ENCODE results near the gene KCNA4.
"Not testable (repeated sequence)": the region's sequence is repeated elsewhere in the genome, so short reads cannot be mapped to it uniquely, and the experiment has no call there.

The KCNA4 gene

DNA sequence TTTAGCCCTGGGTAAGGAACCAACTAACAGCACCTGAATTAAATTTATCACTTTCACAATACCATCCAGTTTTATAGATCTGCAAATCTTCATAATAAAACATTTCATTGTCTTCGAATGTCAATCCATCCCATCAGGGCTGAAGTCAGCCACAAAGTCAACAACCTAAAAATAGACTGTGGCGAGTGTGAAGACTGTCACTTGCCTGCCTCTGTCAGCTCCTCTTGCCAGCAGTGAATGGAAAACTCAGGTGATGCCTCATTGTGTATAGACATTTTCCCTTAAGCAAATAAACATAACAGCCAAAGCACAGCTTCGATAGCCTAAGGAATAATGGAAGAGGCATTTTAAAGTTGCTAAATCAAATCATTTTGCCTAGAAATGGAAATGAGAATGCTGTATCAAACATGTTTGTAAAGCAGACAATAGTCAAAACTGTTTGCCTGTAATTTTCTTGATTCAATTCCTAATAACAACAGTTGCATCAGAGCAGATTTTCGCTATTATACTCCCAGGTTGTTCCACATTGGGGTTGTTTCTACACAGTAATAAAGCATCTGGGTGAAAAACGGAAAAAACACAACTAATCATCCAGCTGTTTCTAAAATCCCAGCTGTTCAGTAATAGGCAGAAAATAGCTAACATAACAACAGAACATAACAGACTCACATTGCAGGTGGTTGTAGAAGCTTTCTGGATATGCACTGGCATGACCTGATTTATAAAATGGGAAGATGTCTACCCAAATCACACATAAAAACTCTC is 15.7 kb downstream of the KCNA4 start:
- no peak for DNase-seq
- H3K4me3 ChIP-seq (ENCODE audit: insufficient read depth, low read depth, low read length, poor library complexity, severe bottlenecking): no peak overlapping the region
- no peak overlapping the region for H3K27ac ChIP-seq (ENCODE audit: insufficient read depth, low read length, poor library complexity, severe bottlenecking)
- no peaks in the 10 kb centered on the region for H3K27me3 ChIP-seq (replicated peaks; ENCODE audit: control insufficient read depth, insufficient read depth, low read length, poor library complexity, severe bottlenecking)
- no peaks in the 10 kb centered on the region for H3K36me3 ChIP-seq (ENCODE audit: control insufficient read depth, insufficient read depth, low read length)
- H3K4me1 ChIP-seq (ENCODE audit: control insufficient read depth, insufficient read depth, low read length, poor library complexity, severe bottlenecking): no peaks in the 10 kb centered on the region
- H3K9me3 ChIP-seq (ENCODE audit: control insufficient read depth, low read length): no peaks in the 10 kb centered on the region

DNA sequence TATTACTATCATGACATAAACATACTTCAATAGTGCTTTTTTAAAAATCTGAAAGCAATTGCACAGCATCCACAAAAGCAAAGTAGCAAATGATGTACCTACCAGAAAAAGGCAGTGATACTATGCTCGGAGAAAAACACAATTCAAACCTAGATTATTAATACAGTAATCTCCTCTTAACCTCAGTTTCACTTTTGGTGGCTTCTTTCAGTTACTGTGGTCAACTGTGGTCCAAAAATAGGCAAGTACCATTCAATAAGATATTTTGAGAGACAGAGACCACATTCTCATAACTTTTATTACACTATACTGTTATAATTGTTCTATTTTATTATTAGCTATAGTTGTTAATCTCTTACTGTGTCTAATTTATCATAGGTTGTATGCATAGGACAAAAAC is 20.8 kb downstream of the KCNA4 start:
- Histone ChIP-seq H3K36me3 (ENCODE audit: control insufficient read depth, insufficient read depth, low read length) (no peaks in the 10 kb centered on the region), H3K27me3 (replicated peaks; ENCODE audit: control insufficient read depth, insufficient read depth, low read length, poor library complexity, severe bottlenecking) (no peaks in the 10 kb centered on the region), H3K4me1 (ENCODE audit: control insufficient read depth, insufficient read depth, low read length, poor library complexity, severe bottlenecking) (no peaks in the 10 kb centered on the region), H3K9me3 (ENCODE audit: control insufficient read depth, low read length) (no peaks in the 10 kb centered on the region), H3K4me3 (ENCODE audit: insufficient read depth, low read depth, low read length, poor library complexity, severe bottlenecking) (no peak overlapping the region), H3K27ac (ENCODE audit: insufficient read depth, low read length, poor library complexity, severe bottlenecking) (no peak overlapping the region)
- DNase-seq: no peak

DNA sequence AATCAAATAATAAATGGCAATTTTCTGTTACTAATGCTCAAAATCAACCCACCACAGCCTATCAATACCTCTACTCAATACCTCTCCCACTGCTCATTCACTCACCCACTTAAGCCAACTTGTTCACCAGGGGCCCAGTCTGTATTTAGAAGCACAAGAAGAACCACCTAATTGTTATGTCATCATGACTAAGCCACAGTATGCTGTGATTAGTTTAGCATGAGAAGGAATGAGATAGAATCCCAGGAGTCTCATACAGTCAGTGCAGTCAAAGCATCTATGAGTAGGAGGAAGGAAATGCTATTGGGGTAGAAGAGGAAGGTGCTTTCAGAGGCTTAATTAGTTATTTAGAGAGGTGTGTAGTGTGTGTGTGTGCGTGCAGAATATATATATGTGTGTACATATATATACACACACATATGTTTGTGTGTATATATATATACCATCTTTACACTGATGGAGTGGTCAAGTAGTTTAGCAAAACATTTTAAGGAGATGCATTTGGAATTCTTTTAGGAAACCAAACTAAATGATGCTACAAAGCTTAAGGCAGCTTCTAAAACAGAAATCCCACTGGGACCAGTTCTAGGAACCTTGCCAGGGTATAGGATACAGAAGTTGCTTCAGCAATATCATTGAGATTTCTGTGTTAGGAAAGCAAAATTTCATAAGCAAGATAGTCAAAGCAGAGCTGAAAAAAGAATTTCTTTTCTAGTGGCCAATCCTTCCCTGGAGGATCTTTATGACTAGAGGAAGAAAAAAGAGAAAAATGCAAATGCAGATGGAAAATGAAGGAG is 27.5 kb downstream of the KCNA4 start:
- Histone ChIP-seq H3K9me3 (ENCODE audit: control insufficient read depth, low read length) (no peaks in the 10 kb centered on the region), H3K4me1 (ENCODE audit: control insufficient read depth, insufficient read depth, low read length, poor library complexity, severe bottlenecking) (no peaks in the 10 kb centered on the region), H3K27ac (ENCODE audit: insufficient read depth, low read length, poor library complexity, severe bottlenecking) (no peak overlapping the region), H3K4me3 (ENCODE audit: insufficient read depth, low read depth, low read length, poor library complexity, severe bottlenecking) (no peak overlapping the region), H3K27me3 (replicated peaks; ENCODE audit: control insufficient read depth, insufficient read depth, low read length, poor library complexity, severe bottlenecking) (no peaks in the 10 kb centered on the region), H3K36me3 (ENCODE audit: control insufficient read depth, insufficient read depth, low read length) (no peaks in the 10 kb centered on the region)
- DNase-seq: no peak

DNA sequence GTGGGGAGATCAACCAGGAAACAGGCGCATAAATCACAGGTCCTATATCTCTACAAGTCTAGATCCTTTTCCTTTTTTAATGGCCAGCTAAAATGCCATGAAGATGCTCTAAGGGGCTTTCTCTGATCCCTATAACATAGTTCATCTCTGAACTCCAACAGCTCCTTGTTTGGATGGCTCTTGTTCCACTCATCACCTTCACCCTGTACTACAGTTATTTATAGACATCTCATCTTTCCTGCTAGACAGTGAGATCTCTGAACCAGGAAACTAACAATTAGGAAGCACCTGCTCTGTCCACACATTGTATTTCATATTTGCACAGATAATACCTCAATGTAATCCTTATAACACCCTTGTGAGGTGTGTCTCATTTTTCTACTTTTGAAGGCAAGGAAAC is 31.6 kb downstream of the KCNA4 start:
- H3K36me3 ChIP-seq (ENCODE audit: control insufficient read depth, insufficient read depth, low read length): no peaks in the 10 kb centered on the region

DNA sequence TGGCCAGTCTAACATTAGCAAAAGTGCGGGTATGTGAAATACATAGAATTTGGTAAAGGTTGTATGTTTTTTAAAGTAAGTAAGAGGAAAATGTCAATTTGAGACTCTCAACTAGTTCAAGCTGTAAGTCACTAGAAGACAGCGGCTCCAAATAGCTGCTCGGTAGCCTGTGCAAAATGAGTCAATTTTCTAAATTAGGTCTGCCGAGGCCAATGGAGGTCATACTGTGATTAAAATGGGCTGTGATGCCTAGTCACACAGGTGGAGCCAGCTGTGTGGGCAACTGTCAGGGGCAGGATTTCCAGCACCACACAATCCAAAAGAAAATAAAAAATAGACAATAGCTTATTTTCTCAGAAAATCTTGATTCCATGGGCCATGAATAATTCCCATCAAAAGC is 32.3 kb downstream of the KCNA4 start:
- no peaks in the 10 kb centered on the region for H3K9me3 ChIP-seq (ENCODE audit: control insufficient read depth, low read length)
- H3K4me3 ChIP-seq (ENCODE audit: insufficient read depth, low read depth, low read length, poor library complexity, severe bottlenecking): no peak overlapping the region
- no peak for DNase-seq
- no peaks in the 10 kb centered on the region for H3K27me3 ChIP-seq (replicated peaks; ENCODE audit: control insufficient read depth, insufficient read depth, low read length, poor library complexity, severe bottlenecking)
- H3K27ac ChIP-seq (ENCODE audit: insufficient read depth, low read length, poor library complexity, severe bottlenecking): no peak overlapping the region
- no peaks in the 10 kb centered on the region for H3K4me1 ChIP-seq (ENCODE audit: control insufficient read depth, insufficient read depth, low read length, poor library complexity, severe bottlenecking)
- no peaks in the 10 kb centered on the region for H3K36me3 ChIP-seq (ENCODE audit: control insufficient read depth, insufficient read depth, low read length)

More for the DNA sequence above, 31.6 kb downstream of the KCNA4 start:
- Histone ChIP-seq H3K27ac (ENCODE audit: insufficient read depth, low read length, poor library complexity, severe bottlenecking) (no peak overlapping the region), H3K4me3 (ENCODE audit: insufficient read depth, low read depth, low read length, poor library complexity, severe bottlenecking) (no peak overlapping the region), H3K4me1 (ENCODE audit: control insufficient read depth, insufficient read depth, low read length, poor library complexity, severe bottlenecking) (no peaks in the 10 kb centered on the region), H3K9me3 (ENCODE audit: control insufficient read depth, low read length) (no peaks in the 10 kb centered on the region), H3K27me3 (replicated peaks; ENCODE audit: control insufficient read depth, insufficient read depth, low read length, poor library complexity, severe bottlenecking) (no peaks in the 10 kb centered on the region)
- DNase-seq: no peak

DNA sequence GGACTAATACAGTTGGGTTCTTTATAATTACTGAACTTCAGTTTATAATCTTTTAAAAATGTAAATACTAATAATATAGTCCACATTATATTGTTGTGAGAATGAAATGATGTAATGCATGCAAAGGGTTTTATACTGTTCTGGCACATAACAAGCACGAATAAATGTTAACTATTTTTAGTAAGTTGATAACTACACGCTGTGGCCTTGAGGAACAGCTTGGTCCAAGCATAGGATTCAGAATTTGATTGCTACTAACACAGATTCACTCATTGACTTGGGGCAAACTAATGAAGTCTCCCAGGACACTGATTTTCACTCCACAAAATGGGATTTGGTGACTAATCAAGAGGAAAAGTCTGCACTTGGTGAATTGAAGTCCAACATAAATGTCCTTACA is 38.3 kb downstream of the KCNA4 start:
- H3K27ac ChIP-seq (ENCODE audit: insufficient read depth, low read length, poor library complexity, severe bottlenecking): no peak overlapping the region
- H3K9me3 ChIP-seq (ENCODE audit: control insufficient read depth, low read length): no peaks in the 10 kb centered on the region
- no peaks in the 10 kb centered on the region for H3K27me3 ChIP-seq (replicated peaks; ENCODE audit: control insufficient read depth, insufficient read depth, low read length, poor library complexity, severe bottlenecking)
- DNase-seq: no peak
- no peaks in the 10 kb centered on the region for H3K4me1 ChIP-seq (ENCODE audit: control insufficient read depth, insufficient read depth, low read length, poor library complexity, severe bottlenecking)
- no peaks in the 10 kb centered on the region for H3K36me3 ChIP-seq (ENCODE audit: control insufficient read depth, insufficient read depth, low read length)
- H3K4me3 ChIP-seq (ENCODE audit: insufficient read depth, low read depth, low read length, poor library complexity, severe bottlenecking): no peak overlapping the region

DNA sequence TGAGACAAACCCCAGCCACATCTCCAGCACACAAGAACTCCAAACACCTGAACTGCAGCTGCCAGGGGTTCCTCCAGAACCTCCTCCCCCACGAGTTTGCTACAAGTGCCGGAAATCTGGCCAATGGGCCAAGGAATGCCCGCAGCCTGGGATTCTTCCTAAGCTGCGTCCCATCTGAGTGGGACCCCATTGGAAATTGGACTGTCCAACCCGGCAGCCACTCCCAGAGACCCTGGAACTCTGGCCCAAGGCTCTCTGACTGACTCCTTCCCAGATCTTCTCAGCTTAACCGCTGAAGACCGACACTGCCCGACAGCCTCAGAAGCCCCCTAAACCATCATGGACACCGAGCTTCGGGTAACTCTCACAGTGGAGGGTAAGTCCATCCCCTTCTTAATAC is 41.2 kb downstream of the KCNA4 start:
- not testable (repeated sequence) for DNase-seq; H3K4me1 ChIP-seq (ENCODE audit: control insufficient read depth, insufficient read depth, low read length, poor library complexity, severe bottlenecking); H3K27ac ChIP-seq (ENCODE audit: insufficient read depth, low read length, poor library complexity, severe bottlenecking); H3K4me3 ChIP-seq (ENCODE audit: insufficient read depth, low read depth, low read length, poor library complexity, severe bottlenecking); H3K9me3 ChIP-seq (ENCODE audit: control insufficient read depth, low read length); H3K36me3 ChIP-seq (ENCODE audit: control insufficient read depth, insufficient read depth, low read length); H3K27me3 ChIP-seq (replicated peaks; ENCODE audit: control insufficient read depth, insufficient read depth, low read length, poor library complexity, severe bottlenecking)

DNA sequence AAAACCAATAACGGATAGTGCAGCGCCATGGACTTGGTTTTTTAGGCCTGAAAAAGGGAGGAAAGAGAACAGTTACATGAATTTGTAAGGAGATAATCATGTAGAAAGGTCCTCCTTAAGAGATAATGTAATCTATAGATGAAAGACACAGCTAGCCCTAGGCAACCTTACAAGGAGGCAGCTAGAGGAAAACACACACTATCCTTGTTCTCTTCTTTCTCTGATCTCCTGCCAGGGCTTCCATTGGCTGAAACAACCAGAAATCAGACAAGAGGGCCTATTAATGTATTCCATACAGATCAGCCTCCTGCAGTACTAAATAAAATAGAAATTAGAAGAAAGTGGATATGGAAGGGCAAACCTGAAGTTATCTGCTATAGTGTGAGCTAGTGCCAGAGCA is 53.0 kb downstream of the KCNA4 start:
- Histone ChIP-seq H3K27ac (ENCODE audit: insufficient read depth, low read length, poor library complexity, severe bottlenecking) (no peak overlapping the region), H3K36me3 (ENCODE audit: control insufficient read depth, insufficient read depth, low read length) (no peaks in the 10 kb centered on the region), H3K9me3 (ENCODE audit: control insufficient read depth, low read length) (no peaks in the 10 kb centered on the region), H3K27me3 (replicated peaks; ENCODE audit: control insufficient read depth, insufficient read depth, low read length, poor library complexity, severe bottlenecking) (no peaks in the 10 kb centered on the region), H3K4me3 (ENCODE audit: insufficient read depth, low read depth, low read length, poor library complexity, severe bottlenecking) (no peak overlapping the region), H3K4me1 (ENCODE audit: control insufficient read depth, insufficient read depth, low read length, poor library complexity, severe bottlenecking) (no peaks in the 10 kb centered on the region)
- DNase-seq: no peak

DNA sequence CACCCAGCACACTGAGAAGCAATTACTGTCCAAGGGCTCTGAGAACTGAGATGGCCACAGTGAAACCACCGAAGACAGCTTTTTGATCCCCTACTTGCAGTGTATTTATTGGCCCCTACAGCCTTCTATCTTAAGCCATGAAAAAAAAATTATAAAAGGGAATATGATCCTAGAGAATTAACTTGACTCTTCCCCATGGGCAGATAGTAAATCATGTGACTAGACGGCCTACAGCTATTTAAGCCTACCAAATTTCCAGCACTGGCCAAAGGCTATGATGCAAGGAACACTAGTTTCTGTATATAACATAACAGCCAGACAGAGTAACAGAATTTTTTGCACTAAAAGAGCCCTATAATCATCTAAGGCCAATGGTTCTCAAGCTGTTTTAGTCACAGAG is 53.8 kb downstream of the KCNA4 start:
- Histone ChIP-seq H3K4me1 (ENCODE audit: control insufficient read depth, insufficient read depth, low read length, poor library complexity, severe bottlenecking) (no peaks in the 10 kb centered on the region), H3K27me3 (replicated peaks; ENCODE audit: control insufficient read depth, insufficient read depth, low read length, poor library complexity, severe bottlenecking) (no peaks in the 10 kb centered on the region), H3K9me3 (ENCODE audit: control insufficient read depth, low read length) (no peaks in the 10 kb centered on the region), H3K36me3 (ENCODE audit: control insufficient read depth, insufficient read depth, low read length) (no peaks in the 10 kb centered on the region), H3K4me3 (ENCODE audit: insufficient read depth, low read depth, low read length, poor library complexity, severe bottlenecking) (no peak overlapping the region), H3K27ac (ENCODE audit: insufficient read depth, low read length, poor library complexity, severe bottlenecking) (no peak overlapping the region)
- no peak for DNase-seq

DNA sequence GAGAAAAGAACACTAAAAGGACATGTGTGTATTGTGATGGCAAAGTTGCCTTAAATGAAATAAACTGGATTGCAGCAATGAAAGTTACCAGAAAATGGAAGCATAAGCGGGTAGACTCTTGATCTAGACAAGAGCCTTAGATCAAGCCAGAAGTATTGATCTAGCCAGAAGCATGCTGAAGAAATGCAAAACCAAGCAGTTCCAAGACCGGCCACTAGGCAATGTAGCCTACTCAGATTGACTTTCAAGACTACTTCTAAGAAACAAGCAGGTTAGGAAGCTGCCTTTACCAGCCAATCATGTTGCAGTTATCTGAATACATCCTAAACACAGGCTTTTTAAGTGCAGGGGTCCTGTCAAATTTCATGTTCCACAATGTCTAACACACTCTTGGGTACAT is 54.6 kb downstream of the KCNA4 start:
- DNase-seq: no peak
- Histone ChIP-seq H3K9me3 (ENCODE audit: control insufficient read depth, low read length) (no peaks in the 10 kb centered on the region), H3K4me3 (ENCODE audit: insufficient read depth, low read depth, low read length, poor library complexity, severe bottlenecking) (no peak overlapping the region), H3K36me3 (ENCODE audit: control insufficient read depth, insufficient read depth, low read length) (no peaks in the 10 kb centered on the region), H3K27me3 (replicated peaks; ENCODE audit: control insufficient read depth, insufficient read depth, low read length, poor library complexity, severe bottlenecking) (no peaks in the 10 kb centered on the region), H3K4me1 (ENCODE audit: control insufficient read depth, insufficient read depth, low read length, poor library complexity, severe bottlenecking) (no peaks in the 10 kb centered on the region), H3K27ac (ENCODE audit: insufficient read depth, low read length, poor library complexity, severe bottlenecking) (no peak overlapping the region)

All from effector memory CD4-positive, alpha-beta T cell (primary cell).